ENCODE data around the gene FSTL4.

Gene FSTL4

DNA sequence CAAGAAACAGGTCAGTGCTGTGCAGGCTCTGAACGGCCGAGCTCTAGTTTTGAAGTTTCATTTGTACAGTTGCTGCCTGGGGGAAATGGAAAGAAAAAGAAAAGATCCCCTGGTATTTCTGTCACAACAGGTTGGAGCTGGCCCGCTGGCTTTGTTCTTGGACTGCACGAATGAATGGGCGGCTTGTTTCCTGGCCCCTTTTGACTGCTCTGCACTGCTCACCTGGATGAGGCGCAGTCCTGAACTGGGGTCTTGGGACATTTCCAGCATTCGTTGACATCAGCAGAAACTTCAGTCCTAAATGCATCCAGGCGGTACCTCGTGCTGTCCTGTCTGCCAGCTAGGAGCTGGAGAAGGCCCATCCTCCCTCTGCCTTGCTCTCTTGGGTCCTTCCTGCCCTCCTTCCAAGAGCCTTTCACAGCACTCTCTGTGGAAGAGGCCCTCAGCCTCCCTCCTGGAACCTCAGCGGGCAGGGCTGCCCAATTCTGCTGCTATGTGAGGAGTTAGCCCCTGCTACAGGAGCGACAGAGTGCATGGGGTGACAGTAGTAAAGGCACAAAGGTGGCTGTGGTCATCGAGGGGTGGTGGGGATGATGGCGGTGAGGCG is 189.2 kb downstream of the FSTL4 start:
- DNase-seq: peak; percentile 60

DNA sequence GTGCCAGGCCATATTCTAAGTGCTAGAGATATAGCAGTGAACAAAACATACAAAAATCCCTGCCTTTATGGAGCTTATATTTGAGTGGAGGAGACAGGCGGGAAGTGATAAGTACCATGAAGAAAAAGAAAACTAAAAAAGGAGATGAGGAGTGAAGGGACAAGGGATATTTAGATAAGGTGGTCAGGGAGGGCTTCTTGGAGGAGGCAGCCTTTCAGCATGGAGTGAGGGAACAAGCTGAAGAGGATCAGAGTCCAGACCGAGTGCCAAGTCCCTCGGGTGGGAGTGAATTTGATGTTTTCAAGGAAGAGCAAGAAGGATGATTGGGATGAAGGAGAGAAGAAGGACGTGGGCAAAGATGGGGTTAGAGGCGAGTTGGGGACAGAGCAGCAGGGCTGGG is 190.5 kb downstream of the FSTL4 start:
- no peak for DNase-seq

DNA sequence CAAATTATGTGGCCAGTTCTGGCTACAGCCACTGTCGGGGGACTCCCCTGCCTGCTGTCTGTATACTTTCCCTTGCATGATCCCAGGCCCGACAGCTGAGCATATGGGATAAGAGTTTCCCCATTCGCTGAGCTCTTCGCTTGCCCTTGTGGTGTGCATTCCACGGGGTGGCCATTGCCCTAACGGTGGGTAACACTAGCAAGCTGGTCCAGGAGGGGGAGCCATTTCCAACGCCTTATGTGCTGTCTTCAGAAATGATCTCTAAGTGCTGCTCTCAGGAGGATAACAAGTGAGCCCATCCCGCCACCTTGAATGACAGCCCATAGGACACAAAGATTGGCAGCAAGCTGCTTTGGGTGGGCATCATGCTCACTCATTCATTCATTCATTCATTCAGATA is 190.9 kb downstream of the FSTL4 start:
- DNase-seq: peak; percentile 62

DNA sequence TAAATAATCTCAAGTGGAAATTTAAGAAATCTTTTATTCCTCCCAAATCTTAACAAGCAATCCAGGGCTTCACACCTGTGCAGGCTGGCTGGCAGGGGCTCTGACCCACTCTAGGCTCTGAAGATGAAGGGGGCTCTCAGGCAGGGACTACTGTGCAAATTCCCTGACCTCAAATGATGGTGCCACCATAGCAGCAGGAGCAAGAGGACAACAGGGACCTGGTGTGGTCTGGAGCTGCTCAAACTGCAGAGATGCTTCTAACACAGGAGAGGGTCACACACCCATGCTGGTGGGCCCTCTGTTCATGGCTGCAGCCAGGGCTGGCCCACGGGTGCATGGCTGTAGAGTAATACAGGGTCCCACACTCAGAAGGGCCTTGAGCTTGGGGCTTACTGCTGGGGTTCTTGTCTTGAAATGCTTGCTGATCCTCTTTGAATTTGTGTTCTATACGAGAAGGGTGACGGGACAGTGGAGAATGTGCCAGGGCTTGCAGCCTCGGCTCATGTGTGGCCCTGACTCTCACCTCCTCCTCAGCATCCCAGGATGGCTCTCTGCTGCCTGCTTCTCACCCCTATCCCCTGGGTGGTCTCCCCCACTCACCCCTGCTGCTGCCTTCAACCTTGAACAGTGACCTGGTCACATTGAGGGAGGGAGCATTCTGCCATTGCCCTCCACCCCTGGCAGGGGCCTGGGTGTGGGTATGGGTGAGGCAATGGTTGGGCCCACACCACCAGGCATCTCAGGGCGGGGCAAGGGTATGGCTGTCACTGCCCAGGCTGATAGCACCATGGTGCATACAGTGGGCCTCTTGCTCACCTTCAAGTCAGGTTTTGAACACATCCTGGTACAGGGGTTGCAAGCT is 191.7 kb downstream of the FSTL4 start:
- DNase-seq: no peak

DNA sequence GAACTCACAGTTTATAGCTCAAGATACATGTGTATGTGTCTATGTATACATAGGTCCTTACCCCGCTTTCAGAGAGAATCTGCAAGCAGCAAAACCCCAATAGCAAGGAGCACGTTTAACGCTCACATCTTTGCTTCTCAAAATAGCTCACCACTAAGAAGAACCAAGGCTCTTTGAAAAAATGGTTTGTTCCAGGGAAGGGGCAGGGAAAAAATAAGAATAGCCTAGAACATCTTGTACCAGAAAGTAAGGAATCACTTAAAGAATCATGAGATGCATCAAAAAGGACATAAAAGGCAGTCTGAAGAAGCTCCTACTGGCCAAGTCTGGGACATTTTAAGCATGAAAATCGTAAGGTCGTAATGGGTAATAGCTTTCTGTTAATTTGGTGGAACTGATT is 196.4 kb downstream of the FSTL4 start:
- DNase-seq: no peak

DNA sequence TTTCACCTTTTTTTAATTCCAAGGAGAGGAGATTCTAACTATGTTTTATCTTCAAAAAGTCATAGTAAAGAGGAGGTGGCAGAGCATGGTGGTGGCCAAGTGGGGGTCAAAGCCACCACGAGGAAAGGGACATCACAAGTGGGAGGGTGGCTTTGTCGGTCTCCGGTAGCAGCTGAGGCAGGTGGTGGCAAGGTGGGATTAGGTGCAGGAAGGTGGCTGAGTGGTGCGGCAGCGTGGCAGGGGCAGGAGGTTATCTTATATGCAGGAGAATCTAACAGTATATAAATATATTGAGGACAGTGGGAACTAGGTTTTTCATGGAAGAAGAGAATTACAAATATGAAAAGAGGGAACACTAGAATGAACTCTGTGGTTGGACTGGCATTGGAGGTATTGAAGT is 196.8 kb downstream of the FSTL4 start:
- DNase-seq: no peak

DNA sequence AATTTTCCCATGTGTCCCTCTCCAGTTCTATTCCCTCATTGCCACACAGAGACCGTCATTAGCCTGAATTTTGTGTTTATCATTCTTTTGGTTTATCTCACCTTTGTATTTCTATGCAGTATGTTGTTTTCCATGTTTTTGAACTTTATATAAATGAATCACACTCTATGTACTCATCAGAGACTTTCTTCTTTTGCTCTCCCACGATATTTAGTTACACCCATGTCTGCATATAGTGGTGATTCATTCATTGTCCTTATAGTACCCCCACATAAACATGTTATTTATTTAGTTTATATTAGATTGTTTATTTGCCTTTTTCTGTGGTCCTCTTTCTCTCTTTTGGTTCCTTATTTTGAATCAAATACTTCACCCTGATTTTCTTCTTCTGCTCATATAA is 199.7 kb downstream of the FSTL4 start:
- DNase-seq: no peak

DNA sequence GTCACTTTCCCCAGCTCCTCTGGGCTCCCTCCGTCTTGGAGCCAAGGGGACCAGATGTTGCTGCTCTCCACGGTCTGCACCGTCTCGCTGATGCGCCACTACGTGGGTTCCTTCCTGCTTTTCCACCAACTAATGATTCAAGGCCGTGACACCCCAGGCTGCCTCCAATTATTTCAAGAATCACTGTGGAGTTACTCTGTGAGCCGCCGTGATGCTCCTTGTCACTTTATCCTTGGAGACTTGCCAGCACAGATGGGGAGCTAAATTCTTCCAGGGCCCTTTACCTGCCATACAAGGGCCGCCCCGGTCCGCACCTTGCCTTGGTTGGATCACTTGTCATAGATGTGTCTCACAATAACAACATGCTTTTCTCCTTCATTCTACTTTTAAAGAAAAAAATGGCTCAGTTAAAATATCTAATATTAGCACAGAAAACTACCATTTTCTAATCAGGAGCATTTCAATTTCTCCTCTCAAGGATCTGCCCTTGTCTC is 202.0 kb downstream of the FSTL4 start:
- DNase-seq: peak; percentile 49

DNA sequence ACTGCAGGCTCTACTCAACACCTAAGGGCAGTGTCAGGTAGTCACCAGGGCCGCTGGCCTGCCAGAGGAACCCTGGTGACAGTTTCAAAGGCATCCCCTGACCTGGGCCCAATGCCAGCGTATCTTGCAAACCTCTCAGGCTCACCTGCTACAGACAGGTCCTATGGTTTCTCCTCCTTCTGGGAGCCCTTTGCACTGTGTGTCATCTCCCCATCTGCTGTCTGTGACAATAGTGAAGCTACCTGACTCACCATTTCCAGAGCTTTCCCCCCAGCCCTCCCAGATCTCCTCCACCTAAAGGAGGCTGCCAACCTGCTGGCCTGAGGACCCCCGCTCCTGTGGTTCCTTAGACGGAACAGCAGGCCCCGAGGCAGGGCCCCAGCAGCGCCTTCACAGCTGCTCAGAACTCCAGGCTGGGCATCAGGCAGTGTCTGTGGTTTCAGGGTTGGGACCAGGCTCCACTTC is 203.1 kb downstream of the FSTL4 start:
- peak; percentile 51 for DNase-seq

DNA sequence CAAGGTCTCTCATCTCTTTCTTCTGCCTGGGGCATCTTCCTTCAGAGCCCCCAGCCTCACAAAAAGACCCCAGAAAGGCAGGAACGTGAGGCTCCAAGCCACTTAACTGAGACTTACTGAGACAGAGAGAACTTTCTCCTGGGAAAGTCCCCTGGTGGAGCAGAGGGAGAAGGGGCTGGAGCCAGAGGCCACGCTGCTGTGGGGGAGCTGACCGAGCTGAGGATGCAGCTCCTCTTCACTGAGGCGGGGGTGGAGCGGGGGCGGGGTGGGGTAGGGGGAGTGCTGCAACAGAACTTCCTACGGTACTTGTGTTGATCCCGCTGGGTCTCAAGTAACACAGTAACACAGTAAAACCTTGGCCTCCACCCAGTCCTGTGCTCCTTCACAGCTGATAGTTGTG is 204.0 kb downstream of the FSTL4 start:
- peak; percentile 43 for DNase-seq

DNA sequence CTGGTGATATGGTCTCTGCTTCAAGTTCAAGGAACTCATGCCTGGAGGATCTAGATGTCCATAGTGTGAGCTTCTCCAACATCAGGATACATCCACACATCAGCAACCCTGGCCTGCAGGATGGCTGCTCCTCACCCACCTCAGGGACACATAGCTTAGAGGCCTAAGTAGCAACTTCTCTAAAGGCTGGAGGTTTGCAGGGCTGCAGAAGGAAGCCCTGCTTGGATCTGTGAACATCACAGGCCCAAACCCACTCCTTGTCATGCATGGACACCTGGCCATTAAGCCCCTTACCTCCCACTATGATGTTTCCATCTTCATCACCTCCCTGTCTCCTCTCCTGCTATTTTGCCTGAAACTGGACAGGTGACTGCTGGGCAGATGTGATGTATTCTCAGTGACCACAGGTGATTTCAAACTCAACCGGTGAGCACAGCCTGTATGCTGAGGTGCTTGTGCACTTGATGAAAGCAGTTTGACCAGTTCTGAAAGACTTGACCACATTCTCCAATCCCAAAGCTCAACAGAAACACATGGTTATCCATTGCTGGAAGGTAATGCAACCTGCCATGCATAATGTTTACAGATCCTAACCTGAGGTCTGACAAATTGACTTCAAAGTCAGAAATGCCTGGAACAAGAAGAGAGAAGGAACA is 205.2 kb downstream of the FSTL4 start:
- DNase-seq: peak; percentile 44

DNA sequence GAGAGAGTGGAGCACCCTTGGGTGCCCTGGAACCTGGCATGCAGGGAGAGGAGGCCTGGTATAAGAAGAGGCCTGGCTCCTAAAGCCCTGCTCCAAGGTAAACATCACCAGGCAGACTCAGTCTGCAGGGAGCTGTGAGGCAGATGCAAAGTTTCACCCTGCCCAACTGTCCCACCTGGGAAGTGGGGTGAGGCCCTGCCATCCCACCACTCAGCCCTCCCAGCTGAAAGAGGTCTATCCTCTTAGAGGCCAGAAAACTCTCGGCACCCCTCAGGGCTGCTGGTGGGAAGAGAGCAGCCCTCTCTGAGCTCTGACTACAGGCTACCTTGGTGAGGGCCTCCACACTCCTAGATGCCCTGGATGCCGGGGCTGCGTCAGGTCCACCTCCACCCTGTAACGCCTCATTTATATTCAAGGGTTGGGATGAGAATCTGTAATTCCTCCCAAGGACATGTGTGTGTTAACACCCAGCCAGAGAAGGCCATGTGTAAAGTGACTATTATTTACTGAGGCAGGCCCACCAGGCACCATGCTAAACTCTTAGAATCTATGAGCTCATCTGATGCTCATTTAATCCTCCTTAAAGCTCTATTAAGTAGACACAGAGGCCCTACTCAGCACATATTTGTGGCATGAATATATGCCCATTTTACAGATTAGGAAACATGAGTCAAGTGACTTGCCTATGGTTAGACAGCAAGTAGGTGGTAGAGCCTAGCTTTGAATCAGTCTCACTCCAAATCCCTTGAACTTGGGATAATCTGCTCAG is 205.9 kb downstream of the FSTL4 start:
- DNase-seq: peak; percentile 42

DNA sequence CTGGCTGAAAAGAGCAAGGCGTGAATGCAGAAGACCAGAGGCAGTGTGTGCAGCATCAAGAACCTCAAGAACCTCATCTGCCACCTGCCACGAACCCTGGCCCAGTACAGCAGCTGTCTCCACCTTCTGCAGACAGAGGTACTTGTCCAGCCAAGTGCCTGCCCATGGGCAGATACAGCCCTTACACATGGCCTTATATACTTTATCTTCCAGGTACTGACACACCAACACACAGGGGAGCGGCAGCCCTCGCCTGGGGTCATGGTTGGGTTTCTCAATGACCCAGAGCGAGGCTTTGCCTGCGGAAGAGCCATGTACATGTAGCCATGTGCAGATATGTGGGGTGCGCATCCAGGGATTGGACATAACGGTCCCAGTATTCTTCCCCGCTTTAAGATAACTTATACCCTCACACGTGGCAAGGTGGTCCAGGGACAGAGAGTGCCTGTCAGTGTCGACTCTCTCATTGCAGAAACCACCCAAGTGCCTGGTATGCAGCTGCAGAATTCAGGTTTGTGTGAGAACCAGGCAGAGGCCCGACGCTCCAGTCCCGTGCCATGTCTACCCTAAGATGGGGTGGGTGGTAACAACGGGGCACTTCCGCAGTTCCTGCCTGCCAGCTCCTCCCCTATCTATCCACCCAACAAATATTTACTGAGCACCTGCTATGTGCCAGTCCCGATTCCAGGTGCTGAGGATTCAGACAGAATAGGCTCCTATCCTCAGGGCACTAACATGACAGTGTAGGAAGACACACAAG is 206.9 kb downstream of the FSTL4 start:
- peak; percentile 45 for DNase-seq

DNA sequence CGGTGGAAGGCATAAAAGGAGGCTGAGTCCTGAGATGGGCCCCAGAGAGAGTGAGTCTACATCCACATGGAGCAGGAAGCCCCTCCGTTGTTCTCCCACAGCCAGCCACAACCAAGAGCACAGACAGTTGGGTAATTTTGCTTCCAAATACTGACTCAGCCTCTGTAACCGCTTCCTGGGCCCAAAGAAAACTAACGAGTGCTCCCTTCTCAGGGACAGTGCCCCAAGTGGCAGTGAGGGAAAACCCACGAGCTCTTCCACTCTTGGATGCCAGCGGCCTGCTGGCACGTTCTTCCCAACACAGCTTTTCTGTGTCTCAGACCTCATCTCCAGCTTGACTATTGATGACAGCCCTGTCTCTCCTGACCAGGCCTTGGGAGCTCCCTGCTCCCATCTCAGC is 207.6 kb downstream of the FSTL4 start:
- peak; percentile 38 for DNase-seq

DNA sequence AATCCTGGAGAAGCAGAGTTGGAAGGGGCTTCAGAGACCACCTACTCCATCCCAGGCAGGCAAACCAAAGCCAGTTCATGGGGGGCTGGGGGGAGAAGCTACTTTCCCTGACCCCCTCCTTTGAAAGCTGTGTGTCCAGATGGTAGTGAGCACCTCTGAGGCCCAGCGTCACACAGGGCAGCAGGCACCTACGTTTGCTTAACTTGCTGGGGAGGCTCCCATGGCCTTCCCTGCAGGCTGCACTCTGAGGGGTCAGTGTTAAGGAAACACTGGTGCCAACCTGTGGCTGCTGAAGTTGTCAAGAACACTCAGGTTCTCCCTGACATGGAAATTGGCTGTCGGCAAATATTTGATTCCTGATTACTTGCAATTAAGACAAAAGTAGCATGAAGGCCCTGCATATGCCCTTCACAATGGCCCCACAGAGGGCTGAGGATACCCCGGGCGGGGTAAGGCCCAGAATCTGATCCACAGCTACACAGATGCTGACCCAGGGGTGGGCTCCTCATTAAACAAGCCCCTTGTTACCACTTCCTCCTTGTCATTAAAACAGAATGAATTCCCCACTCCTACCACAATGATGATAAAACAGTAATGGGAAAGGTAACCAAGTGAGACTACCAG is 208.5 kb downstream of the FSTL4 start:
- no peak for DNase-seq

DNA sequence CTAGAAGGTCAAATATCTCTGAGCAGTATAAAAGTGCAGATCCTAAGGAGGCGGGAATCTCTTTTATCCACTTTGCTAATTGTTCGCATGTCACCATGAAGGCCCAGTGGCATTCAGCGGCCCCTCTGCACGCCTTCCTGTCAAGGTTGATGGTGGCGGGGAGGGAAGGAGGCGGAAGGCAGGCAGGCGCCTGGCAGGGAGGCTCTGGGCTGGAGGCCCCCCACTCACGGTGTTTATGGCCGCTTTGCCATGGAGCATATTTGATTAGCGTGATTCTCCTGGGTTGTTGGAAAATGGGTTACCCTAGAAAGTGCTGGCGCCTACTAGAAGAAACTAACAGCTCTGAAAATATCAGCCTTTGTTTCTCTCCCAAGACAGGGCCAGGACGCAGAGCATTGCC is 209.6 kb downstream of the FSTL4 start:
- DNase-seq: no peak

DNA sequence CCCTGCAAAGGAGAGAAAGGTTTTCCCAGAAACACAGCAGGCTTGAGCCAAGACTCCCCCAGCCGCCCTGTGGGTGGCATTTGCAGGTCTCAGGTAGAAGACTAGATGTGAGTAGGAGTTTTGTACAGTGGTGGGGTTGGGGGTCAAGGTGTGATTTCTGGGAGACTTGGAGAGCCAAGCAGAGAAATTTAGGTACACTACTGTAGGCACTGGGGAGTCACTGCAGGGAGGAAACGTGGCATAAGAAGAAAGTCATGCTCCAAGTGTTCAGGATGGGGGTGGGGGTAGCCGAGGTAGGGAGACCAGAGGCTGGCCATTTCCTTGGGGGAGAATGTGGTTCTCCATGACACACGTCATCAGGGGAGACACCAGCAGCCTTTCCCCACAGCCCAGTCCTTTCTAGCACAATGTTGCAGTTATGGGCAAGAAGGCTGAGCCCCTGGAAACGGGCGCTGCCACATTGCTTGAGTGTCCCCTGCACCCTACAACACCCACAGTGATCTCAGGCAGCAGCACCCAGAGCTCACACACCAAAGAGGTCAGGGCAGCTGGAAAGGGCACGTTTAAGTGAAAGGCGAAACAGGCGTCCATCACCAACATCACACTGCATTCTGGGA is 210.5 kb downstream of the FSTL4 start:
- DNase-seq: no peak

DNA sequence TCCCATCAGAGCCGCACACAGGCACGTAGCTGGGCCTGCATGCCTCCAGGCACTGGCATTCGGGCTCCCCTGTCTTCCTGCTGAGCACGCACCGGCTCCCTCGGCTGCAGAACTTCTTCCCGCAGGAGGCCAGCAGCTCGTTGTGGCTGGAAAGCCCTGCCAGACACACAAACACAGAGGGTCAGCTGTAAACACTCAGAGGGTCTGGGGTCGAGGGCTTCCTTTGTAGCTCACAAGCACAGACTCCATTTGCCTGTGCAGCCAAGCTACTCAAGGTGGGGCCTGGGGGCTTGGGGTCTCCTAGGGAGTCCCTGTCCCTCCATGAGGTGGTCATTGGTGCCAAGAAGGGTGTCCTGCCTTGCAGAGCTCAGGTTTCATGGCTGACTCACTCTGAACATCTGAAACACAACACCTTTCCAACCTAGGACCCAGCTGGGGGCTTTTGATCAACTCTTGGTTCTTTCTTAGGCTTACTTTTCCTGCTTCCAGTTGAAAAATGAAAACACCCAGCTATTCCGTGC is 211.4 kb downstream of the FSTL4 start:
- DNase-seq: no peak

DNA sequence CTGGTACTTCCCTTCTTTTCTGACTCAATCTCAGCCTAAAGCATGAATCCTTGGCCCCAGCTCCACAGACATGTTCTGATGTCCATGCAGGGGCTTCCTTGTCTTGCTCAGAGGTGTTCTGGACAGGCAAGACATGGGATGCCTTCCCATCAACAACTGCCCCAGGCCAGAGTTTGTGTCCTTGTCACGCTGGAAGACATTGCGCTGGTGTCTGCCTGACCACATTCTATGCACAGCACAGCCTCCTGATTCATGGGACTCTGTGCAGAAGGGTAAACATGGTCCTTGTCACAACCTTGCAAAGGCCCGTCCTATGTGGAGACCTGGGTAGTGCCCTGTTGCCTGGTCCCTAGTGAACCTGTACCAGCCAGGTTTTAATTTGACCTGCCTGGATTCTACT is 212.2 kb downstream of the FSTL4 start:
- no peak for DNase-seq

DNA sequence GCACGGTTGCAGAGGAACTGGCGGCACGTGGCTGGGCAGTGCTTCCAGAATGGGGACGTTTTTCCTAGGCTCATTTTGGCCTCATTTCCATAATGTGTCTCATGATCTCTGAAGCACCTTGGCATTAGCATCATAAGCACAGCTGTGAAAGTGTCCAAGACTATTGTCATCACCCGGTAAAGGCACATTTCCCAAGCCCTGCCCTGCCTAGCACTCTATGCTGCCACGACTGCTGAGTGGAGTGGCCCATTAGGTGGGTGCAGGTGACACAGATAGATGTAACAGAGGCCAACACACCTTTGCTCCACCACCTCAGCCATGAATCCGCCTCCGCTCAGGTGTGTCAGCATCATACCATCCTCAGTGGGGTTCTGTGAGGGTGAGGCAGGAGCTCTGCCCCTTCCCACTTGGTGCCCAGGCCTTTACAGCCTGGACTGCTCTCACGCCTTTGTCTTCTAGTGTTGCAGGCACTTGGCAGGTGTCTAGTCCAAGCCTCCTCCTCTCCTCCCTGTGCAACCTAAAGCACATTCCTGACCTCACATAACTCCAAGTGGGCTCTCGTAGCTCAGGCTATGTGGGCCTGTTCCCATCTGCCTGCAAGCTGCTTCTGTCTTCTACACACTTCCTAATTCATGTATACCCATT is 213.0 kb downstream of the FSTL4 start:
- DNase-seq: no peak

Data from activated CD8-positive, alpha-beta memory T cell treated with anti-CD3 and anti-CD28 coated beads for 24 hours (primary cell).